Smooth muscle cell of trachea (primary cell): ENCODE measurements around the gene DLX6. TPM values are rescaled to one million over a fixed set of nuclear protein-coding genes. Genes with fewer than 3 reads are reported as not detected.

Source experiments
- total RNA-seq: library from RNA; depleted of rRNA; stranded (reverse); fragments of >200 nt; gene quantifications from 2 replicates; pipeline ENCODE4 v1.2.1, GENCODE V29; 2014

The DLX6 gene
- not detected in 2 replicates for total RNA-seq

GRCh38 chr7:97005183-97006054 is at the start of gene DLX6:
Gene DLX6, plus strand, starts transcription at chr7:97005553. Its CDS starts 425 bp downstream, at chr7:97005978.

DNA sequence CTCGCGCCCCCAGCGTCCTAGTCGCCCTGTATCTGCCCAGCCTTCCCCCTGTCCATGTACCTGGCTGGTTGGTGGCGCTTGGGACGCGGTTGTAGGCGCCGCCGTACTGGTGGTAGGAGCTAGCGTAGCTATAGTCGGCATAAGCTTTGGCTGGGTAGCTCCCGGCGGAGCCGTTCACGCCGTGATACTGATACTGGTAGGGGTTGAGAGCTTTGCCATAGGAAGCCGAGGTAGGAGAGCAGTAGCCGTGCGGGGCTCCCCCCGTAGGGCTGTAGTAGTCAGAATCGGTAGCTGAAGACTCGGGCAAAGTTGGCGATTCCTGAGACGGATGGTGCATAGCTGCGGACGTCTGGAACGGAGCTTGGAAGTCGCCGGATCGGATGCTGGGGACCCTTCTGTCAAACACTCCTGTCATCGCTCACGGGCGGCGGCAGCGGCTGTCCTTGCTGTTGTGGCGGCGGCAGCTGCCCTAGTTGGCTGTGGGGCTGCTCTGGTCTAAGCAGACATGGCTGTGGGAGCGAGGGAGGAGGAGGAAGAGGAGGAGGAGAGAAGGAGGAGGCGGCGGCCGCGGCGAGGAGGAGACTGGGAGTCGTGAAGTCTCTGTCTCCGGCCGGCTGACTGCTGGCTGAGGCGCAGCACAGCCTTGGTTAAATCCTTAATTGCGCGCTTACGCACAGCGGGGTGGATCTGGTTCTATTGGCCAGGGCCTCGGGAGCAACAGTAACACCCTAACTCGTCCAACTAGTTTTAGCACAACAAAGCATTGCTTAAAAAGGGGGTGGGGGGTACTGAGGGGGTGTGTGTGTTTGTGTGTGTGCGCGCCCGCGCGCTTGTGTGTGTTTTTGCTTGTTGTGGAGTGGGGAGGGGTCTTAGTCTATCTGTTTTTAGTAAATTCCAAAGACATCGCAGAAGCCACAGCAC is 19.1 kb downstream of the DLX6 start, which contains the start of gene DLX5:
DLX5 (minus strand) TSS at position 623 of the 921 bp plus-strand sequence; CDS start at position 415, 208 bp downstream.

Other genes with a start within 250 kb of the DLX6 start
- not detected in 2 replicates for gene DLX5, start 19.3 kb downstream of the DLX6 start, total RNA-seq
- 3.5 and 16.4 TPM in 2 replicates for gene SDHAF3, start 112.1 kb downstream of the DLX6 start, total RNA-seq